Measurements from ENCODE around the gene UQCRFS1. TPM values are rescaled to one million over a fixed set of nuclear protein-coding genes. Genes with fewer than 3 reads are reported as not detected.
"Not testable (repeated sequence)": the region's sequence is repeated elsewhere in the genome, so short reads cannot be mapped to it uniquely, and the experiment has no call there.

Gene UQCRFS1
- total RNA-seq, 4 donors from 2014 or later: 25.4 to 37.5 (median 32.9) TPM

DNA sequence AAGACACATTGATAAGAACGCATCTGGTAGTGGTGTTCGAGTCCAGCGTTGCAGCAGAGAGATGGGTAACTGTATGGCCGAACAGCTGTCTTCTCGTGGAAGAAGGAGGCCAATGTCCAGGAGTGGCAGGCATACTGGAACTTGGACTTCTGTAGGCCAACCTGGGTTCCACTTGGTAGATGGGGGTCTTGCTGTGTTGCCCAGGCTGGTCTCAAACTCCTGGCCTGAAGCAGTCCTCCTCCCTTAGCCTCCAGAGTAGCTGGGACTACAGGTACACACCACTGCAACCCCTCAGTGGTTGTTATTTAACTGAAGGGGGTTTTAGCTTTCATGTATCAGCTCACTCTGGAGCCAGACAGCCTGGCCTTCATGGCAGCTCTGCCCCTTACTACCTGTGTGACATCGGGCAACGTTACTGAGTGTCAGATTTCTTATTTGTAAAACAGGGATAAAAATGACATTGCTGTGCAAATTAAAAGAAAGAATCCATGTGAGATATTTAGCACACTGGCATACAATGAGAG lies 2.4 kb upstream of the UQCRFS1 start:
- ATAC-seq (ENCODE audit: low FRiP score) (no peak), DNase-seq (ENCODE audit: low spot score) (no peak)
- TF ChIP-seq, protein P1, sequence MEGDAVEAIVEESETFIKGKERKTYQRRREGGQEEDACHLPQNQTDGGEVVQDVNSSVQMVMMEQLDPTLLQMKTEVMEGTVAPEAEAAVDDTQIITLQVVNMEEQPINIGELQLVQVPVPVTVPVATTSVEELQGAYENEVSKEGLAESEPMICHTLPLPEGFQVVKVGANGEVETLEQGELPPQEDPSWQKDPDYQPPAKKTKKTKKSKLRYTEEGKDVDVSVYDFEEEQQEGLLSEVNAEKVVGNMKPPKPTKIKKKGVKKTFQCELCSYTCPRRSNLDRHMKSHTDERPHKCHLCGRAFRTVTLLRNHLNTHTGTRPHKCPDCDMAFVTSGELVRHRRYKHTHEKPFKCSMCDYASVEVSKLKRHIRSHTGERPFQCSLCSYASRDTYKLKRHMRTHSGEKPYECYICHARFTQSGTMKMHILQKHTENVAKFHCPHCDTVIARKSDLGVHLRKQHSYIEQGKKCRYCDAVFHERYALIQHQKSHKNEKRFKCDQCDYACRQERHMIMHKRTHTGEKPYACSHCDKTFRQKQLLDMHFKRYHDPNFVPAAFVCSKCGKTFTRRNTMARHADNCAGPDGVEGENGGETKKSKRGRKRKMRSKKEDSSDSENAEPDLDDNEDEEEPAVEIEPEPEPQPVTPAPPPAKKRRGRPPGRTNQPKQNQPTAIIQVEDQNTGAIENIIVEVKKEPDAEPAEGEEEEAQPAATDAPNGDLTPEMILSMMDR (IDR thresholded peaks at IDR 0.05): no peak

DNA sequence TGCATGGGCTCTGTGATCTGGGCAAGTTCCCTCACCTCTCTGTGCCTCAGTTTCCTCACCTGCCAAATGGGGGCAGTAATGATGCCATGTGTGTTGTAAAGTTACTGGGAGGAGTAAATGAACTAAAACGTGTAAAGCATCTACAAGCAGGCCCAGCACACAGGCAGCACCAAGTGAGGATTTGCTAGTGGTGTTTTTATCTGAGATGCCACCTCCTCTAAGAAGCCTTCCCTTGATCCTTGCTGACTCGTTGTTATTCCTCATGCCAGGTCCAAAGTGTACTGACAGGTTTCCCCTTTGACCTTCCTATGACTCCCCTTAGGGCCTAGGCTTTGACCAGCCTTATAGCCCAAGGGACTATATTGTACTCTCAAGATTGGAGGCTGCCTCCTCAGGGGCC lies 1.5 kb upstream of the UQCRFS1 start:
- no peak for ATAC-seq (ENCODE audit: low FRiP score)
- TF ChIP-seq, protein P1 (IDR thresholded peaks at IDR 0.05): no peak
- DNase-seq (ENCODE audit: low spot score): no peak

DNA sequence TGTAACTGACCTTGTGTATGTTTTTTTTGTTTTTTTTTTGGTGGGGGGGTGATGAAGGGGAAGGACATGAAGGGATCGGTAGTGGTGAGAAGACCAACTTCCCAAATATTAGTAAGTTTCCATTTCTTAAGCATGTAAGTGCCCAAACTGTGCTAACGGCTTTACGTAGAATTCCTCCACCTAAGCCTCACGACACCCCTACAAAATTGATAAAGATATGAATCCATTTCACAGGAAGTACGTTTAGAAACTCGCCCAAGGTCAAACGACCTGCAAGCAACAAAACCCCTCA lies 649 bp downstream of the UQCRFS1 start:
- TF ChIP-seq, protein P1 (IDR thresholded peaks at IDR 0.05): no peak
- ATAC-seq (ENCODE audit: low FRiP score): no peak
- DNase-seq (ENCODE audit: low spot score): no peak

DNA sequence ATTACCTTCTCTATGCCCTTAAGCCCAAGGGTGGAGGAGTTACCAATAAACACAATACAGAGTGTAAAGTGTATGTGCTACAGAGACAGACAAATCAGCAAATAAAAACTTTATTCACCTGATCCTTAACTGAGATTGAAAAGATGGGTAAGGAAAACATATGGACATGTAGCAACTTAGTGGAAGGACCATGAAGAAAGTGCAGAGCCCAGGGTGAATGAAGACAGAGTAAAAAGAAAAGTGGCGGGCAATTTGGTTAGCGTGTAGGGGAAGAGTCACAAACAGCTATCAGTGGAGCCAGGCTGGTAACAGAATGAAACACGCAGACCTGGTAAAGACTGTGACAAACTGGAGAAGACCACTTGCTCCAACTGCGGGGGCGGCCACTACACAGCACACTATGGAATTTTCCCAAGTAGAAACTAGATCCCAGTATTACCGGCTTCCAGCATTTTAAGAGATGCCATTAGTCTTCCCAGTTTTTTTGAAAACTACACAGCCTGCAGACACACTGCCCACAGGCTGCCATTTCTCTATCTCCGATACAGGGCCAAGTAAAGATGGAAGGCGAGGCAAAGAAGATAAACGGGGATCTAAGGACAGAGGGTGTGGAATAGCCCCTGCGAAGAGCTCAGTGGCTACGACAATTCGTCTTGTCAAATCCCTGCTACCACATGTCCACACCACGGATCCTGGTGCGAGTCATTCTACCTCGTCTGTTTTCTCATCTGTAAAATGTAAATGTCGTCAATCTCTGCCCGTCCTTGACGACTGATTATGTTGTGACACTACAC lies 1.2 kb downstream of the UQCRFS1 start:
- no peak for DNase-seq (ENCODE audit: low spot score)
- TF ChIP-seq, protein P1 (IDR thresholded peaks at IDR 0.05): no peak
- ATAC-seq (ENCODE audit: low FRiP score): no peak

DNA sequence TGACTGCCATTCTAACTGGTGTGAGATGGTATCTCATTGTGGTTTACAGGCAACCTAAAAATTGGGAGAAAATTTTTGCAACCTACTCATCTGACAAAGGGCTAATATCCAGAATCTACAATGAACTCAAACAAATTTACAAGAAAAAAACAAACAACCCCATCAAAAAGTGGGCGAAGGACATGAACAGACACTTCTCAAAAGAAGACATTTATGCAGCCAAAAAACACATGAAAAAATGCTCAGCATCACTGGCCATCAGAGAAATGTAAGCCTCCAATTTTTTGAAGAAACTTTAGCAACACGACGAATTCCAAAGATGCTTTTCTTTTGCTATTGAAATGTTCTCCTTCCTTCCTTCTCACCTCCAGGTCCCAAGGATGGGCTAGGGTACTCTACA lies 1.9 kb downstream of the UQCRFS1 start:
- ATAC-seq (ENCODE audit: low FRiP score); DNase-seq (ENCODE audit: low spot score): not testable (repeated sequence)

DNA sequence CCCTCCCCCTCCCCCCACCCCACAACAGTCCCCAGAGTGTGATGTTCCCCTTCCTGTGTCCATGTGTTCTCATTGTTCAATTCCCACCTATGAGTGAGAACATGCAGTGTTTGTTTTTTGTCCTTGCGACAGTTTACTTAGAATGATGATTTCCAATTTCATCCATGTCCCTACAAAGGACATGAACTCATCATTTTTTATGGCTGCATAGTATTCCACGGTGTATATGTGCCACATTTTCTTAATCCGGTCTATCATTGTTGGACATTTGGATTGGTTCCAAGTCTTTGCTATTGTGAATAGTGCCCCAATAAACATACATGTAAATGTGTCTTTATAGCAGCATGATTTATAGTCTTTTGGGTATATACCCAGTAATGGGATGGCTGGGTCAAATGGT lies 2.4 kb downstream of the UQCRFS1 start:
- not testable (repeated sequence) for ATAC-seq (ENCODE audit: low FRiP score); DNase-seq (ENCODE audit: low spot score)

DNA sequence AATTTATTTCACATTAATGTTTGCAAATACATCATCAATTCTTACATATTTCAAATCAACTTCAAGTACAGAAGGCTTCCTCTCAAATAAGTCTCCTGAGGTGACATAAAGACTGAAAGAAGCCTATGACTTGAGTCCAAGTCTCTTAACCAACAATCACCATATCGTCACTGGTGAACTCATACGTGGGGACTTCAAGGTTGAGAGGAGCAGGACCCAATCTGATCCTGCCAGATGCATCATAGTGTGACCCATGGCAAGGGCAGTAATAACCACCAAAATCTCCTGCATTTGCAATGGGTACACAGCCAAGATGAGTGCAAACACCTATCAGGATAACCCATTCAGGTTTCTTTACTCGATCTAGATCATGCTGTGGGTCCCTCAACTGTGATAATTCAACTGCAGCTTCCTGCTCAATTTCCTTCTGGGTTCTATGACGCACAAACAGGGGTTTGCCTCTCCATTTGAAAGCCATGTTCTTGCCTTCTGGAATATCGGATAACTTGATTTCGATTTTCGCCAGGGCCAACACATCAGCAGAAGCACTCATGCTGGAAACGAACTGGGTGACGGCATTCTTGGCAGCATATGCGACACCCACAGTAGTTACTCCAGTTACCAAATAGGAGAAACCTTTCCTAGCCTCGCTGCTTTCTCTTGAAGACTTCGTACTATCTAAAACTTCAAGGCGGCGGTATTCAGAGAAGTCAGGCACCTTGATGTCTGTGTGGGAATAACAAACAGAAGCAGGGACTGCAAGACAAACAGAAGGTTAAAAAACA lies 5.4 kb downstream of the UQCRFS1 start:
- not testable (repeated sequence) for ATAC-seq (ENCODE audit: low FRiP score)

DNA sequence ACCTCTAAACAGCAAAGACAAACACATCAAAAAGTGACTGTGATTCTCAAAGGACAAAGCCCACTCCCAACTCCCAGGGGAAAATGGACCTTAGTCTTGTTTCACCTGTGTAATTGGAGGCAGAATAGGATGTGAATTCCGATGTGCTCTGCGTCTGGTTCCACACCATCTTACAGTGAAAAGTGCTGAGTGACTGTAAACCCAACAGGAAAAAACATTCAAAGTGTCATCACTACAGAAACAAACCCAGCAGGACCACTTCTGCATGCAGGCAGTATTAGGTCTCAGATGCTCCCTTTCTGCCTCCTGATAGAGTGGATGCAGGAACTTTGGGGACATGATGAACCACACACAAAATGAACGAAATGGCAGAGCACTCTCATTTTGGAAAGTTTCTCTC lies 6.5 kb downstream of the UQCRFS1 start:
- ATAC-seq (ENCODE audit: low FRiP score) (no peak), DNase-seq (ENCODE audit: low spot score) (no peak)
- TF ChIP-seq, protein P1 (IDR thresholded peaks at IDR 0.05): no peak

More for the DNA sequence above, 5.4 kb downstream of the UQCRFS1 start:
- not testable (repeated sequence) for DNase-seq (ENCODE audit: low spot score)

Data from omental fat pad (tissue), 4 donors.